T-helper 22 cell (primary cell): ENCODE results near the gene DUSP6.

Source experiments
- DNase-seq: peaks from one replicate; pipeline ENCODE4 v3.0.0-alpha.2; 2020; ENCODE audit warnings: low read depth

DUSP6 gene

DNA sequence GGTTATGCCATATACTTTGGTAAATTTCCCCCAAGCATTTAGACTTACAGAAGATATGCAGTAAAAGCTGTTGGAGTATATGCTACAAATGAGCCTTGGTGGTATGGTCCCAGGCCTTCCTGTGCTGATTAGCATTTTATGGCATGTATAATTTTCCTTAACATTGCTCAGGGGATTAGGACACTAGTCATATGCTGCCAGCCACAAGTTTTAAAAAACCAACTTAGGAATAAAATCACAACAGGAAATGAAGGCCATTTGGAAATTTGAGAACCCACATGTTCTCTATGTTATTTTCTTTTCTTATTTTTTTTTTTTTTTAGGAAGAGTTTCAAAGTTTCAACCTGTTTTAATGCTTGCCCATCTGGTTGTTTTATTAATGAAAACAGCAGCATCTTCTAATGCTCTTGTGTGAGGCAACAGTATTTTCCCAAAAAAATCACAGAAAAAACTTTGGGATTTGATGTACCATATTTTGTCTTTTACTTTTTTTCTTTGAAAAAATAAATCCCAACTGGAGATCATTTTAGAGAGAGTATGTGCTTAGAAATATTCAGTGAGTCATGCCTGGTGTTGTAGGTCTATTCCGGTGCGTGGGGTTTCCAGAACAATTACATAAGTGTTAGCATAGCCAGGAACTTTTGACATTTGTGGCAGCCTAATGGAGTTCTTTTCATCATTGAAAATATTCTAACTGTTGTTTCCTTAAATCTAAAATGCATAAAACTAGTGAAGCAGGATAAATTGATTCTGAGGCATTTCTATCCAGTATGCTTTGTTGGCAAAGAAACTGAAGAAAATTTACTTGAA lies 21.7 kb upstream of the DUSP6 start:
- no peak for DNase-seq

DNA sequence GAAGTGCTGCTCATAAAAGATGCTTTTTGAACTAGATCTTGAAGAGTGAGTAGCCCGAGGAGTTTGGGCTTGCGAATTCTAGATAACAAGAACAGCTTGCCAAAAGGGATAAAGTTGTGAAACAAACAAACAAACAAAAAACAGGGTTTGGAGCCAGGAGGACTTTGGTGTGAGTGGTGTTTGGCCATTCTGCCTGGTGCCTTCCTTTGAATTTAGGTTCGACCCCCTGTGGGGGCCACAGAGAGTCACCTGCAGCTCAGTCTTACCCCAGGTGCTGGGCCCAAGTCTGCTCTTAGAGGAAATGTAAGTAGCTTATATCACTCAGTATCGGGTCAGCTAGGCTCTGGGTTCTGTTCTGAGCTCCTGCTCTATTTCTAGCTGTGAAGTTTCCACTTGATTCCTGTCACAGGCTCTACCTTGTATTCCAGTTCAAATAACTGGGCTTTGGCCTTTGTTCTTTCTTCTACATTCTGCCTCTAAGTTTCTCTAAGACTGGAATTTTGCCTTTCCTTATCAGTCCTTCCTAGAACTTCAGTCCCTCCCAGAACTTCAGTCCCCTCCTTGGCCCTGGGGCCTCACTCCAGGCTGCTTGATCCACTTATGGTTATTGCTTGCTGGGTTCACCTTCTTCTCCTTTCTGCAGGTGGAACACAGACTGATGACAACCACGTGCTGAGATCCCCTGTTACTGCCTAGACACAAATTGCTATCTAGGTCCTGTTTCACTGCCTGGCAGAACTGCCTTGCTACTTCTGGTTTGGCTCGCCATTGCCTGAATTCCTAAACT lies 20.5 kb upstream of the DUSP6 start:
- DNase-seq, result no peak

DNA sequence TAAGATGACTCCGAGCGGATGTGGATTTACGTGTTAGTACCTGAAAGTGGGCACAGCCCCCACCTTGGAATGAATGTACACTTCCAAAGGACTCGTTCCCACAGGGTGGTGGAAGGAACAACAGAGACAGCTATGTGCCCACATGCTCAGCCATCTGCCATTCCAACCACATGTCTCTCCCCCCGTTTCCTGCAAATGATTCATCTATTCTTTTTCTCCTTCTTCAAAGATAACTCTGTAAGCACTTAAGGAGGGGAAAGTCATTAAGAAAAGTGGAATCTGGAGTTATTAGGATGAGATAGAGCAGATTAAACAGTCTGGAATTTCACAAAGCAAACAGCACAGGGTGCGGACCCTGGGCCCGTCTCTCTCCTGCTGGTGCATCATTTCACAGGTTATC lies 18.5 kb upstream of the DUSP6 start:
- DNase-seq, result no peak

DNA sequence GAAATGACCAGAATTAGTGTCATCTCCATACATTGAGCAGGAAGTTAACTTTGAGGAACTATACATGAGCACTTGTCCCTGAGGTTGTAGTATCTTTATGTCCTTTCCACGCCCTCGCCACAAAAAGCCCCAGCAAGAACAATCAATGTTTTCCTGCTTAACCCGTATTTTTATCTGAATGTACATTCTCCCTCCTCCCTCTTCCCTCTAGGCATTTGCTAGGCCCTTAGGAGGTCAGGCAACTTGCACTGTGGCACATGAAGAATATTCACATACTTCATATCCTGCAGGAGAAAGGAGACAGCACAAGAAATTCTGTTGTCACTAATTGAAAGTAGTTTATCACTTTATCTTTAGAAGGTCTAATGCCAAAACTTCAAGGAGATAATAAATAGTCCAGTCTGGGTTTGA lies 18.1 kb upstream of the DUSP6 start:
- DNase-seq, result no peak

DNA sequence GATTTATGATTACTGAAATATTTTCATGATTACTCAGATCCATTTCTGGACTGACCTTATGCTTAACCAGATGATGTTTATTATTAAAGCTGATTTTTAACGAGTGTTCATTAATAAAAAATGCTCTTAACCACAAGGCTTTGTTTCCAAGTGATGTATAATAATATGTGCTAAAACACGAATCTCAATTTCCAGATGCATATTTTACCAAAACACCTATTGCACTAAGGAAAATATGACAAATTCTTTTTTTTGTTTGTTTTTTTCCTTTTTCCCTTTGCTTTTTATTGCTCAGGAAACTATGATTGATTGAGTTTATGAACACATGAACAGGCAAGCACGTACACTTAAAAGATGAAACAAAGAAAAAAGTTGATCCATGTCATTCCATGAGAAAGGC lies 16.9 kb upstream of the DUSP6 start:
- DNase-seq, result no peak

DNA sequence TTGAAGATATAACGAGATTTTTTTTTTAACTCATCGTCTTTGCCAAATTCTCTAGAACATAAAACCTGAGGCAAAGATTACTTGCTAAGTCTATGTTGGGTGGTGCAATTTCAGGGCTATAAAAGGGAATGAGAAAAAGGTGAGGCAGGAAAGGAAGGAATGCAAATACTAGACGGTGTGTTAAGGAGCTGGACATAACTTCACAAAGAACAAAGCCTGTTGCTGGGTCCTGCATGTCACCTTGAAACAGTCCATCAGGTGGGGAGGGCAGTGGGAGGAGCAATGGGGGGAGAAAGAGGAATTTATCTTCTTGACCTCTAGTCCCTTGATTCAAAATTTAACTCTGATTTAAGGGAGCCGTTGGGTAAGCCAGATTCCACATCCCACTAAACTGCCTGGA lies 16.1 kb upstream of the DUSP6 start:
- no peak for DNase-seq

DNA sequence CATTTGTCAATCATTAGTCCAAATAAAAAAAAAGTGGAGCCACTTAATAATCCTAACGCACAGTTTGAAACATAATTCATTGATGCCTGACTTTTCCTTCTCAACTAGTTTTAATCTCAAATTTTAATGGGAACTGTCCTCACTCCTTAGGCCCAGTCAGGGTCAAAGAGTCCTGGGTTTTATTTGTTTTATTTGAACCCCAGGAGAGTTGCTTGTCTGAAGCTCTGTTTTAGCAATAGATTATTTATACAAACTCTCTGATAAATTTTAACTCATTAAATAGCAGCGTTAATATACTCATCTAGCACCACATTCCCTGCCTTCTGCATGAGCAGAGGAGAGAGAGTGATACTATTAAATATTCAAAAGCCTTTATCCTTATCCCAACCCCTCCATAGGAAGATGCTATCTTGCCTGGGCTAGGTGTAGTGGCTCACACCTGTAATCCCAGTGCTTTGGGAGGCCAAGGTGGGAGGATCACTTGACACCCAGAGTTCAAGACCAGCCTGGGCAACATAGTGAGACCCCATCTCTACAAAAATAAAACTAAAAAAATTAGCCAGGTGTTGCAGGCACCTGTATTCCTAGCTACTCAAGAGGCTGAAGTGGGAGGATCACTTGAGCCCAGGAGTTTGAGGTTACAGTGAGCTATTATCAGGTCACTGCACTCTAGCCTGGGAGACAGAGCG lies 14.5 kb upstream of the DUSP6 start:
- no peak for DNase-seq

DNA sequence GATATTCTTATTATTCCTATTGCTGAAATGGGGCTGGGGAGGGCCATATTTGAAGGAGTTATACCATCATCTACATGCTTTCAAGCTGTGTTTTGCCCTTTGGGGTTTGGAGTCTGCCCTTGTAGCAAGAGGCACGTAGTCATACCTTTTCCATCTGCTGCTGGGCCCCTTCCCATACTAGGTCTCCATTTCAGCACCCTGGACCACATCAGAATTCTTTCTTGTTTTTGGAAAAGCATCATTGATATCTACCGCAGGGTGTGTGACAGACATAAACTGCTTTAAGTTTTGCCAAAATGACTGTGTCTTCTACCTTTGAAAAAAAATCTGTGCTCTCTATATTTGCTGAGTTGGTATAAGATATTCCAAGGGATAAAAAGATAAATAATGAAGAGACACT lies 12.3 kb upstream of the DUSP6 start:
- no peak for DNase-seq

DNA sequence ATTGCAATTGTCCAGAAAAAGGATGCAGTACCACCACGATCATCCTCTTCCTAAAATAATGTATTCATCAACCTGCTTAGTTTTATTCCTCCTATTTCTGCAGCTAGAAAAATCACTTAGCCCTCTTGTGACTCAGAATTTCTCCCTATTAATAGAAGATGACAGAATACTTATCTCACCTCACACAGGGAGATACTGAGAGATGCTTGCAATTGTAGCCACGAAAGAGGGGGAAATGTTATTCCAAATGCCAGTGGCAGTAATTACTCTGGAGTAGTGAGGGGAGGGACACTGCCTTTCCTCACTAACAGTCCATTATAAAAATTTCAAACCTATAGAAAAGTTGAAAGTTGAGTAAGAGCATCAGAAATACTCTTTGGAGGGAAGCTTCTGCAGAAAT lies 11.8 kb upstream of the DUSP6 start:
- DNase-seq, result no peak

DNA sequence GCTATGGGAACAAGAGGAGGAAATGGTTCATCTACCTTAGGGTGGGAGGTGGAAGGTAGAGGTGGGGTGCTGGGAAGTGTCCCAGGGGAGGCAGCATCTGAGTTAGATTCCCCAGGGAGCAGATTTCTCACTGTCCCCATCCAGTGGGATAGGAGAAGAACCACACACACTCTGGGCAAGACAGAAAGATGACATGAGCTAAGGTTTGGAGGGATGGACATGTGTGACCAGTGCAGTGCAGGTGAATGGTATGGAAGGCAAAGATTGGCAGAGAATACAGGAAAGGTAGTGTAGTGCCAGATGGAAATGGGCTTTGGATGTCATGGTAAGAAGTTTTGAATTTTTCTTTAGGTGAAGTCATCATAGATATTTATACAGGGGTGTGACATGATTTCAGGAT lies 11.3 kb upstream of the DUSP6 start:
- DNase-seq, result no peak

DNA sequence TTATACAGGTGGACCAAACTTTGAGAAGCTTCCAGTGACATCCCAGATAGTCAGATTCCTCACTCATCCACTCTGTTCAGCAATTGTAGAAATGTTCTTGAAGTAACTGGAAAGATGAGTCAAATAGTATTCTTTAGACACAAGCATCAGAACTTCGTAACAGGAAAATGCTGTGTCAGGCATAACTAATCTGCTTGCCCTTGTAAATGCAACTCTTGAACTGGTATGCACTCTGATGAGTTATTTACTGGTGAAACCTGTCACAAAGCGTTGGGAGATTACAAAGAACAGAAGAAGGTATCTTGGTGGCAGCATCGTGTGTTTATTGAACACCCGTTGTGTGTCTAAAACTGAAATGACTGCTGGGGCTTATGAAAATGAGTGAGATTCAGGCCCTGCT lies 10.8 kb upstream of the DUSP6 start:
- no peak for DNase-seq

DNA sequence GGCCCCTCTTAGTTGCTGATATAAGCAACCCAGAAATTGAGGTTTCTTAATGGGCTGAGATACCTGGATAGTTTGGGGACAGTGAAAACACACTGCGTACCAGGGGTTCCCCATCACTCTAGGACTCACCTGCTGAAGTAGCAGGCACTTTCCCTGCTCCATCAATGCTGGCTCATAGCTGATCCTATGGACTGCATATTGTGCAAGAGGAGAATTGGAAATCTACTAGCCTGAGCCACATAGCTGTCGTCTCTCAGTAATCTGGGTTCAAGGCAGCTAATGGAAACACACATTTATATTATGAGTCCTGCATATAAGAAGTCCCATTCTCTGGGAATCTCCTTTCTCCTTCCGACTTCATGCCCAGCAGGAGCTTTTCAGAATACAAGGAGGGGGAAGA lies 7.3 kb upstream of the DUSP6 start:
- no peak for DNase-seq

DNA sequence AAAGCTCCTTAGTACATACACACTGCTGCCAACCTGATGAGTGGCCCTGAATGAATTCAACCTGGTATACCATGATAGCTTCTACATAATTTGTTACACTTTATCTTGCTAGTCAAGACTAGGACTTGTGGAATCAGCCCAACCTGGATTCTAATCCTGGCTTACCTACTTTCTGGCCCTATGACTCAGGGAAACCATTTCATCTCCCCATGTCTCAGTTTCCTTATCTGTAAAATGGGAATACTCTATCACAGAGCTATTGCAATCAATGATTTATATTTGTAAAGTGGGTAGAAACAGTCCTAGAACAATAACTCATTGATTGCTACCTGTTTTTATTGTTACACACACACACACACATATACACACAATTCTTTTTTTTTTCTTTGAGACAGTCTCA lies 6.5 kb upstream of the DUSP6 start:
- no peak for DNase-seq

DNA sequence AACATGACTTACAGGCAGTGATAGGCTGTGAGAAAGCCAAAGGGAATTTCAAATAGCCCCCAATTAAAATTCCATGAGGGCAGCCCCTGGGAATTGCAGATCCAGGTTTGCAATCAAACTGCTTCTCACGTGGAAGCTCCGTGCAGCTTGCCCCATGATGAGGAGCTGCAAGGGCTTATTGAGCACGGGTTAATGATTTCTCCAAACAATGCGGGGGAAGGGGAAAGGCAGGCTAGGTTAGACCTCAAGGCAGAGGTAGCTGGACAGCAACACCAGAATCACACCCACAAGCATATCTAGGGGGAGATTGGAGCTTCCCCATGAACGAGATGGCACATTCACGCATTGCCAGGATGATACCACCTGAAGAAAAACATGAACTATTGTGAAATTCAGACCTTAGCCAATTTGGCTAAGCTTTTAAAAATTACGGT lies 5.0 kb upstream of the DUSP6 start:
- DNase-seq, result no peak

DNA sequence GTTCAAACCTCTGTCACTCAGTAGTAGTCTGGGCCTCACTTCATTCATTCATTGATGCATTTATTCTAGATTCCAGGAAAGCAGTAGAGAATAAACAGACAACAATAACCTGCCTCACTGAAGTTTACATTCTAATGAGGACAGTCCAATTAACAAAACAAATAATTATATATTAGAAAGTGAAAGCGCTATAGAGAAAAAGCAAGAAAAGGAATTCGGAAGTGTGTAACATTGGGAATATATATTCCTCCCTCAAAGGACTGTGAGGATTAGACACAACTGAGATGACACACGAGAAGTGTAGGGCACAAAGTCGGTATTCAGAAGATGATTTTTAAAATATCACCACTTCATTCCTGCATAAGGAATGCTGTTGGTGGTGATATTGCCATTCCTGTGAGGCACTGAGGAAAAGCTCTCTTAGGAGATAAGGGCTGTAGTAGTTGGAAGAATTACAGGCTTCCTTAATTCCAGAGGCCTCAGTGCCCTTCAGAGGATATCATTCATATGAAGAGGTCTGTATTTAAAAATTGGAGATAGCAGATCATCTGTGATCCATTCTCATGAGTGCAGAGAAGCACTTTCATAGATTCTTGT lies 3.9 kb upstream of the DUSP6 start:
- no peak for DNase-seq

DNA sequence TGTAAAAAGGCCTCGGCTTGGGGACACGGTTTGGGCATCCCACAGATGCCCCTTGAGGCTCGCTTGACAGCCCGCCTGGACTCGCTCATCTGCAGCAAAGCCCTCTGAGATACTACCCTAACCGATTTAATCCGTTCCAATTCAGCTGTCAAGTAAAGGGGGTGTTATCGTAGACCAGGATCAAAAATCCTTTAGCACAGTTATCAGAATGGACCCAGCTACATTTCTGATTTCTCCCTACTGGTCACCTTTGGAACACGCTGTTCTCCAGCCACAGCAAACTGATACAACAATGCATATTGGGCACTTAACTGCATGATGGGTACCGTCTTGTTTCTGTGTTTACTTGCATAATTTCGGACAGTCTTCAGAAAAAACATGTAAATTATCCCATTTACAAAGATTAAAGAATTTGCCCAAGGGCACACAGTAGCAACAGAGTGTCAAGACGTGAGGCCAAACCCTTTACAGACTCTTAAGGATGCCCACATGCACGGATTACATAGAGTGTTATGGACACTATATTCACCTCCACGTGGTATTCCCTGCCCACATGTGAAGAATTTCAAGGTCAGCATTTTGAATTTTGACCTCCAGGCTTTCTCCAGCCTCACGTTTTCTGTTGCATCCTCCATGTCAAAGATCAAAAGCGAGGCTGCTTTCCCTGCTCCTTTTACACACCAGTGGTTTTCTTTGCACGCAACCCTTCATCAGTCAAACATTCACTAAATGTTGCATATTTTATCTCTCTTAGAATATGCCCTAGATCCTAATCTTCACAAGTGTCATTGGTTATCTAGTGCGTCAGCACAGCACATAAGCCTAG lies 3.2 kb upstream of the DUSP6 start:
- DNase-seq, result no peak

DNA sequence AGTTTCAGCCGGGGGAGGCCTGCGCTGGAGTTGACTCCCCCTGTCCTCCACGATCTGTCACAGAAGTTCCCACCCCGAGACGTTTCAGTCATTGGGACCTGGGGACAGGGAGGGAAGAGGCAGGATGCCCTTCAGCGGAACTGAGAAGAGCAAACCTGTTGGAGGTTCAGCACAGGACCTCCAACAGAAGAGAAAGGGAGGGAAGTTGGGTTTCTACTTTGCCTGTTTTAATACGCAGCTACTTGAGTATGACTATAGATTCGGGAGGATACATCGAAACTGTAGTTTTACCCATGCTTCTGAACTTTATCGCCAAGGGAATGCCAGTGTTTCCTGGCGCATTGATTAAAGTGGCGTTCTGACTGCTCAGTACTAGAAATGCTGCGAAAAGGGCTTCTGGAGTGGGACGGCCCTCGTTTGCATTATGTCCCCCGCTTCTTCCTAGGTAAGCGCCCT lies 2.3 kb upstream of the DUSP6 start:
- DNase-seq, result no peak

DNA sequence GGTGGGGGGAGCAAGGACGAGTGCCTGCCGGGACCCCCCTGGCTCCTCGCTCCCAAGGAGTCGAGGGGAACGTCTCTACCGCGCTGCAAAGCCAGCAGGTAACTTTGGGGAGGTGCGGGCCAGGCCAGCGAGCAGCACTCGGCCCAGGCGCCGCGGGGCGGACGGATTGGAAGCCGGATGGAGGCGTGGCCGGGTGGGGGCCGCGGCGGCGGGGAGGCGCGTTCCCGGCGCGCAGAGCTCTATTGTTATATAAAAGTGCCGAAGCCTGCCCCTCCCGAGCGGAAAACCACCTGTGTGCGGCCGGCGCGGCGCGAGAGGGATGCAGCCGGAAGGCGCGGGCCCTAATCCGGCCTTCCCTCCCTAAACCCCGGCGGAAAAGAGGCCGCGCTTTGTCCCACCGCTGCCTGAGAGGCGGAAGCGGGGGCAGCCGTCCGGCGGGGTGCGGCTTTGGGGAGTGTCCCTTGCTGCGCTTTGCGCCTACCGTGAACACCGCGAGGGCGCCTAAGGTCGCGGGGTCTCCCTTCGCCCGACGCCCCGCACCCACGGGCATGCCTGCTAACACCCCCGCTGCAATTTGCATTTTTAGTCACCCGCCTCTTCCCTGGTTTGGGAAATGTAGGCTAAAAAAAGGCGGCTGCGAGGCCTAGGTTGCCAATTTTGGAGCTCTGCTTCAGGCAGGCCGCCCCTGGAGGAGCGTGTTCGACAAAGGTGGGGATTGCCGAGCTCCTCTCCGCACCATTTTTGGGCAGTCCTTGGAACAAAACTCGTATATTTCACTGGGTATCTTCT lies 1.7 kb upstream of the DUSP6 start:
- DNase-seq, result peak; percentile 49

DNA sequence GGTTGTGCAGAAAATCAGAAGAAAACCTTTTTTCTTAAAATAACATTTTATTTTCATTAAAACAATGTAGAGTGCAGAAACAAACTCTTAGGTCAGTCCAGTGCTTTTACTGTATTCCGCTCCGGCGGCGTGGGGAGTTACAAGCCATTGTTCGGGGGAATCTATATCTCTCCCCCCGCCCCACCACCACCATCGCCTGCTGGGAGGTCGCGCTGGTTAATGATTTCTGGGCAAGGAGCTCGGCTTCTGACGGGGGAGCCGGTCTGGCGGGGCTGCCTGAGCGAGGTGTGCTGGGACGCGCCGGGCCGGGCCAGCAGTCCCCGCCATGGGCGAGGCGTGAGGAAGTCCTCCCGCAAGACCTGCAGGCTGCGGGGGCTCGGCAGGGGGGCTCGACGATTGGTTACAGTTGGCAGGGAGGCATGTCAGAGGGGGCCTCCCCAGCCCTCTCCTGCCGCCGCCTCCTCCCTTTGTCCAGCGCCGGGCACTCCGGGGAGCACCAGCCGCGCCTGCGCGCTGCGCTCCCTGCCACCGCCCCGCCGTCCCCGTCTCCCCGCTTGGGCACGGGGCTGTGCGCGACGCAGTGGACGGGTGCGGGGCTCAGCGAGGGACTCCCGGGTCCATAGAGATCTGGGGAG lies 1.0 kb upstream of the DUSP6 start:
- peak; percentile 13 for DNase-seq

DNA sequence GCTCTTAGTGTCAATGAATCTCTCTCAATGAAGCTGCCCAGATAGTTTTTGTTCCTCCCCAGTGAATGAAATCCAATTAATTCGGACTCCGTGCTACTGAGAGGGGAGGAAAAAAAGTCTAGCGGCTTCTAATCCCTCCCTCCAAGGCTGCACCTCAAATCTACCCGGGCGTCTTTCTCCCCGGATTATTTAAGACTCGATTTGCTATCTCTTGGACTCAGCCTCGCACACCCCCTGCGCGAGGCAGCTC lies 134 bp downstream of the DUSP6 start:
- DNase-seq, result no peak
